PC-9 (cell line): ENCODE data around the gene ITIH2.
"Not testable (repeated sequence)": the region's sequence is repeated elsewhere in the genome, so short reads cannot be mapped to it uniquely, and the experiment has no call there.

Experiments used
- CTCF ChIP-seq: fragments of 200-600 bp; sonication (generic); conservative IDR thresholded peaks from 2 replicates; pipeline ENCODE4 v1.6.1; 2017; ENCODE audit warnings: mixed run types, antibody characterized with exemption, mild to moderate bottlenecking, moderate library complexity
- EZH2 ChIP-seq: fragments of 200-600 bp; sonication (generic); IDR thresholded peaks from 2 replicates; pipeline ENCODE4 v1.8.0; 2017; ENCODE audit warnings: antibody characterized with exemption, low read depth

- TF ChIP-seq EZH2, CTCF: not testable (repeated sequence)
Observed at GRCh38 chr10:7748637-7749036, 45.5 kb downstream of the ITIH2 start.
